ENCODE results near the gene OR5AL1.
"Not testable (repeated sequence)": the region's sequence is repeated elsewhere in the genome, so short reads cannot be mapped to it uniquely, and the experiment has no call there.

The OR5AL1 gene

DNA sequence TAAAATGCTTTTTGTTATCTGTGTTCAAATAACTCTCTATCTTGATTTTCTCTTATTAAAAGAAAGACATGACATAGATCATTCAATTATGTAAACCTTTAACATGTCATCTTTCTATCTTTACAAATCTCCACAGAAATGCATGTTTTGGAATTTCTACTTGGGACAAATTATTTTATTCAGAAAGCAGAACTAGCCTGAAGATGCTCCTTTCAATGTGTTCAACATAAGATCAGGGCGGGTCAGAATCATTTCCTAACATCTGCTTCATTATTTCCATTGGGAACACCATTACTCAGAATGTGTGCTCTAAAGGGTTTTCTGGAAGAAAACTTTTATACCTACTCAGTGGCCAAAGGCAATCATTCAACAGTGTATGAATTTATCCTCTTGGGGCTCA is at the start of gene OR5AL1:
OR5AL1 (plus strand) TSS at position 301 of the 400 bp plus-strand sequence.
- no peak for DNase-seq
- ATAC-seq, result no peak
- Mint-ChIP-seq H3K9me3 (peaks cover 10 to 24% of the 10 kb centered on the region in 2 donors), H3K4me1 (no peaks in the 10 kb centered on the region), H3K4me3 (no peak within 1 kb of the TSS), H3K27ac (no peak within 1 kb of the TSS), H3K27me3 (no peaks in the 10 kb centered on the region)

DNA sequence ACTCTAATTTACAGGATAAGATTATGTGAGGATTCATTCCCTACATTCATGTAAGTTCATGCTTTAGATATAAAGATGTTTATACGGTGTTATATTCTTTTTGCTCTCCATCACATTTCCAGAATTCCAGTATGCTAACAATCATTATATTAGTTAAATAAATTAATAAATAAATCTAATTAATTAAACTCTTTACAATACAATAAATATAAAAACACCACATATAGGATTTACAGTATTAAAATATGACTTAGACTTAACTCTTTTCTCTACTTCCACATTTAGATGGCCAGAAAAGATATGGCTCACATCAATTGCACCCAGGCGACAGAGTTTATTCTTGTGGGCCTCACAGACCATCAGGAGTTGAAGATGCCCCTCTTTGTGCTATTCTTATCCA is 37.2 kb upstream of the OR5AL1 start, which contains the start of gene OR8U1:
OR8U1 (plus strand) TSS at position 301 of the 400 bp plus-strand sequence; CDS start at position 301, 0 bp downstream.
- no peak within 1 kb of the TSS for H3K4me3 Mint-ChIP-seq
- no peak within 1 kb of the TSS for H3K27ac Mint-ChIP-seq
- DNase-seq, result no peak
- ATAC-seq, result no peak
- H3K27me3 Mint-ChIP-seq, result no peaks in the 10 kb centered on the region
- peaks cover 14 to 18% of the 10 kb centered on the region in 2 donors for H3K9me3 Mint-ChIP-seq
- no peaks in the 10 kb centered on the region for H3K4me1 Mint-ChIP-seq

DNA sequence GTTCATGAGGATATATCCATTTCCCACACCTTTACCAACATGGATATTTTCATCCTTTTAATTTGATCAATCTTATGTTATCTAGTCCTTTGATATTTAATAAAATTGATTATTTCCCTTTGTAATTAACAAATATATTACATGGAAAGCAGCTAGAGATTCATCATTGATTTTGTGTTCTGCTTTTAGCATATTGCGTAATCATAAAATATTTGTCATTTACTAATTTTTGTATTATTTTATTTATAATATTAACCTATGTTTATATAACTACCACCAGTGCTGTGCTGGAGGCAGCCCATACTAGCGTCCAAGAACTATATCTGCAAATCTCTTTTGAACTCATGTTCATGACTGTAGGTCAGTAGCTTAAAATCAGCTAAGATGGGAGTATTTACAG is 32.4 kb upstream of the OR5AL1 start:
- Mint-ChIP-seq H3K4me1 (no peaks in the 10 kb centered on the region), H3K9me3 (peaks cover 9 to 24% of the 10 kb centered on the region in 2 donors), H3K27me3 (no peaks in the 10 kb centered on the region), H3K4me3 (no peak overlapping the region), H3K27ac (no peak overlapping the region)
- no peak for DNase-seq
- no peak for ATAC-seq

- Mint-ChIP-seq H3K27me3 (no peaks in the 10 kb centered on the region), H3K4me1 (no peaks in the 10 kb centered on the region), H3K27ac (no peak overlapping the region), H3K4me3 (no peak overlapping the region), H3K9me3 (peaks cover 0 to 8% of the 10 kb centered on the region in 2 donors)
- ATAC-seq, result no peak
- no peak for DNase-seq
Measured at GRCh38 chr11:56394381-56394780, 18.1 kb upstream of the OR5AL1 start.

DNA sequence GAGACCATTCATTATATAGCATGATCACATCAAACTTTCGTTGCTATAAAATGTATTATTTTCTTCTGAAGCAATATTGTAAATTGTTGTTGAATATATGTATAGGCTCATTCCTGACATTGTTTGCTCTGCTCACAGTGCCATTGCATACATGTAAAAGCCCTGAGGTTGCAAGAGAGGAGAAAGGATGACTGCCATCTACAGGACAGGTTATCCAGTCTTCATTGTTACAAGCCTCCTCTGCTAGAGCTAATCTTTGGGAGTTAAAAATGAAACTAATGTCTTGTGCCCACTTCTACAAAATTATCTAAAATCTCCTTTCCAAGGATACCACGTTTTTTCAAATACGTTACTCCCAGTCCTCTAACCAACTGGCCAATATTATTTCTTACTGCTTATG is 16.4 kb upstream of the OR5AL1 start:
- Mint-ChIP-seq H3K27me3 (no peaks in the 10 kb centered on the region), H3K27ac (no peak overlapping the region), H3K4me3 (no peak overlapping the region), H3K9me3 (peaks cover 0 to 8% of the 10 kb centered on the region in 2 donors), H3K4me1 (no peaks in the 10 kb centered on the region)
- ATAC-seq (no peak), DNase-seq (no peak)

GRCh38 chr11:56401858-56402461 is 10.5 kb upstream of the OR5AL1 start:
- not testable (repeated sequence) for H3K27me3 Mint-ChIP-seq, H3K9me3 Mint-ChIP-seq, DNase-seq, H3K4me3 Mint-ChIP-seq, H3K4me1 Mint-ChIP-seq, H3K27ac Mint-ChIP-seq, ATAC-seq

- ATAC-seq (no peak), DNase-seq (no peak)
- Mint-ChIP-seq H3K27me3 (no peaks in the 10 kb centered on the region), H3K27ac (no peak overlapping the region), H3K4me1 (no peaks in the 10 kb centered on the region), H3K9me3 (peaks cover 15 to 19% of the 10 kb centered on the region in 2 donors), H3K4me3 (no peak overlapping the region)
Measured at GRCh38 chr11:56404393-56404792, 8.1 kb upstream of the OR5AL1 start.

- Mint-ChIP-seq H3K27me3 (no peaks in the 10 kb centered on the region), H3K9me3 (peaks cover 15 to 25% of the 10 kb centered on the region in 2 donors), H3K27ac (no peak overlapping the region), H3K4me3 (no peak overlapping the region), H3K4me1 (no peaks in the 10 kb centered on the region)
- no peak for ATAC-seq
- DNase-seq, result no peak
Measured at GRCh38 chr11:56410801-56411200, 1.7 kb upstream of the OR5AL1 start.

- Mint-ChIP-seq H3K4me3 (no peak overlapping the region), H3K27me3 (no peaks in the 10 kb centered on the region), H3K4me1 (no peaks in the 10 kb centered on the region), H3K9me3 (no peaks in the 10 kb centered on the region), H3K27ac (no peak overlapping the region)
- no peak for DNase-seq
- ATAC-seq, result no peak
Measured at GRCh38 chr11:56453521-56453920, 41.0 kb downstream of the OR5AL1 start.

GRCh38 chr11:56457076-56457475 is 44.6 kb downstream of the OR5AL1 start:
- no peak overlapping the region for H3K27ac Mint-ChIP-seq
- no peaks in the 10 kb centered on the region for H3K27me3 Mint-ChIP-seq
- ATAC-seq (no peak), DNase-seq (no peak)
- H3K4me1 Mint-ChIP-seq, result no peaks in the 10 kb centered on the region
- no peaks in the 10 kb centered on the region for H3K9me3 Mint-ChIP-seq
- no peak overlapping the region for H3K4me3 Mint-ChIP-seq

Measured in stimulated activated naive CD8-positive, alpha-beta T cell treated with anti-CD3 and anti-CD28 coated beads, Interleukin-15, amount 100 ng/mL, for 72 hours (primary cell).